ENCODE results near the gene PLCL1. TPM values are rescaled to one million over a fixed set of nuclear protein-coding genes. Genes with fewer than 3 reads are reported as not detected.

Gene PLCL1
- total RNA-seq, 1 experiment from 2014 or later: 0.07 TPM

DNA sequence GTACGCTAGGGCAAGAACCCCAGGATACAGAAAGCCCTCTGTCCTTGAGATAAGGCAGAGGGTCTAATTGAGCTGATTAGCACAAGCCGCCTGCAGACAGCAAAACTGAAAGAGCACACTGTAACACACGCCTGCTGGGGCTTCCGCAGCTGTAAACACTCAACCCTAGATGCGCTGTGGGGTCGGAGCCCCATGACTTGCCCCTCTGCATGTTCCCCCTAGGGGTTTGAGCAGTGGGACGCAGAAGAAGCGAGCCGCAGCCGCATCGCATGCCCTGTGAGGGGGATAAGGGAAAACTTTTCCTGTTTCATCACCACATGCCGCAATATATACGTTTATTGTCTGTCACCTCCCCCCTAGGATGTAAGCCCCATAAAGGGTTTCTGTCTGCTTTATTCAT lies 384.6 kb downstream of the PLCL1 start:
- Histone ChIP-seq H3K27me3 (ENCODE audit: insufficient read depth, low read length) (peaks cover 9% of the 10 kb centered on the region; the same call in 1 of the 2 replicates), H3K4me2 (ENCODE audit: low read length) (no peak overlapping the region), H3K4me1 (ENCODE audit: control insufficient read depth in 1 of 2, insufficient read depth in 2 of 2, low read length in 2 of 2) (no peaks in the 10 kb centered on the region), H2AFZ (ENCODE audit: low read depth, low read length, poor library complexity, severe bottlenecking) (no peak overlapping the region), H3K9ac (ENCODE audit: low read length) (no peak overlapping the region), H3K79me2 (ENCODE audit: insufficient read depth, low read length) (no peaks in the 10 kb centered on the region), H3K9me3 (ENCODE audit: control insufficient read depth in 1 of 2, insufficient read depth in 1 of 2, low read depth in 1 of 2, low read length in 2 of 2) (no peaks in the 10 kb centered on the region), H4K20me1 (ENCODE audit: insufficient read depth) (no peaks in the 10 kb centered on the region), H3K36me3 (ENCODE audit: control insufficient read depth in 1 of 2, insufficient read depth in 2 of 2, low read length in 2 of 2) (no peaks in the 10 kb centered on the region), H3K9me2 (ENCODE audit: insufficient read depth) (no peaks in the 10 kb centered on the region), H3K4me3 (replicated peaks in 1 of 2; ENCODE audit: low read depth in 1 of 2, low read length in 2 of 2) (no peak overlapping the region), H3K27ac (ENCODE audit: low read depth, low read length) (no peak overlapping the region)
- RAD21 ChIA-PET (ENCODE audit: low non-redundant PET in 1 of 2, low total read pairs in 2 of 2, uncharacterized antibody in 2 of 2, unreplicated experiment in 2 of 2): no interaction called here
- DNase-seq (ENCODE audit: low read depth, low spot score) (no peak), ATAC-seq (no peak)
- TF ChIP-seq FOSL1 (IDR thresholded peaks at IDR 0.05; ENCODE audit: low read depth) (no peak), ELF1 (IDR thresholded peaks at IDR 0.05; ENCODE audit: borderline replicate concordance, low read depth) (no peak), ZFX (IDR thresholded peaks at IDR 0.05) (no peak), JUND (IDR thresholded peaks at IDR 0.05) (no peak), EZH2 (IDR thresholded peaks at IDR 0.05) (no peak), CTCF (IDR thresholded peaks at IDR 0.05 in 2 of 3, conservative IDR thresholded peaks at IDR 0.05 in 1 of 3; ENCODE audit: borderline replicate concordance in 1 of 3, insufficient read depth in 1 of 3, low read depth in 2 of 3, low read length in 2 of 3) (no peak), EGR1 (IDR thresholded peaks at IDR 0.05; ENCODE audit: low read depth) (no peak), RAD21 (IDR thresholded peaks at IDR 0.05; ENCODE audit: low read depth) (no peak), SRF (IDR thresholded peaks at IDR 0.05; ENCODE audit: low read depth) (no peak)
- TF ChIP-seq, protein P1, sequence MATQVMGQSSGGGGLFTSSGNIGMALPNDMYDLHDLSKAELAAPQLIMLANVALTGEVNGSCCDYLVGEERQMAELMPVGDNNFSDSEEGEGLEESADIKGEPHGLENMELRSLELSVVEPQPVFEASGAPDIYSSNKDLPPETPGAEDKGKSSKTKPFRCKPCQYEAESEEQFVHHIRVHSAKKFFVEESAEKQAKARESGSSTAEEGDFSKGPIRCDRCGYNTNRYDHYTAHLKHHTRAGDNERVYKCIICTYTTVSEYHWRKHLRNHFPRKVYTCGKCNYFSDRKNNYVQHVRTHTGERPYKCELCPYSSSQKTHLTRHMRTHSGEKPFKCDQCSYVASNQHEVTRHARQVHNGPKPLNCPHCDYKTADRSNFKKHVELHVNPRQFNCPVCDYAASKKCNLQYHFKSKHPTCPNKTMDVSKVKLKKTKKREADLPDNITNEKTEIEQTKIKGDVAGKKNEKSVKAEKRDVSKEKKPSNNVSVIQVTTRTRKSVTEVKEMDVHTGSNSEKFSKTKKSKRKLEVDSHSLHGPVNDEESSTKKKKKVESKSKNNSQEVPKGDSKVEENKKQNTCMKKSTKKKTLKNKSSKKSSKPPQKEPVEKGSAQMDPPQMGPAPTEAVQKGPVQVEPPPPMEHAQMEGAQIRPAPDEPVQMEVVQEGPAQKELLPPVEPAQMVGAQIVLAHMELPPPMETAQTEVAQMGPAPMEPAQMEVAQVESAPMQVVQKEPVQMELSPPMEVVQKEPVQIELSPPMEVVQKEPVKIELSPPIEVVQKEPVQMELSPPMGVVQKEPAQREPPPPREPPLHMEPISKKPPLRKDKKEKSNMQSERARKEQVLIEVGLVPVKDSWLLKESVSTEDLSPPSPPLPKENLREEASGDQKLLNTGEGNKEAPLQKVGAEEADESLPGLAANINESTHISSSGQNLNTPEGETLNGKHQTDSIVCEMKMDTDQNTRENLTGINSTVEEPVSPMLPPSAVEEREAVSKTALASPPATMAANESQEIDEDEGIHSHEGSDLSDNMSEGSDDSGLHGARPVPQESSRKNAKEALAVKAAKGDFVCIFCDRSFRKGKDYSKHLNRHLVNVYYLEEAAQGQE (IDR thresholded peaks at IDR 0.05; ENCODE audit: low read depth): no peak
- POLR2A ChIA-PET: no interaction called here
- CTCF ChIA-PET: no interaction called here
- BruUV-seq (replicated peaks): no TSS peak
- intact Hi-C loops (cut with micrococcal nuclease): no loop called here

Data from HCT116 (cell line).